Astrocyte of the spinal cord (primary cell): ENCODE results near the gene PLPPR3.
"Not testable (repeated sequence)": the region's sequence is repeated elsewhere in the genome, so short reads cannot be mapped to it uniquely, and the experiment has no call there.

Experiments
- DNase-seq: peaks from one replicate; pipeline ENCODE4 v3.0.0; 2011; ENCODE audit warnings: low read depth, low spot score
- H3K4me3 ChIP-seq: 2 replicates; pipeline ENCODE4 v1.5.1; 2011; ENCODE audit warnings: low read depth, mild to moderate bottlenecking, low read length, moderate library complexity
- CTCF ChIP-seq: IDR thresholded peaks from 2 replicates; pipeline ENCODE4 v1.5.1; 2012; ENCODE audit warnings: low read depth, mild to moderate bottlenecking, low read length, inconsistent platforms
- in situ Hi-C: cut with HindIII; loops from 2 replicates; pipeline ENCODE4 v1.10.0; 2017; ENCODE audit warnings: low sequenced_read_pairs

The PLPPR3 gene

DNA sequence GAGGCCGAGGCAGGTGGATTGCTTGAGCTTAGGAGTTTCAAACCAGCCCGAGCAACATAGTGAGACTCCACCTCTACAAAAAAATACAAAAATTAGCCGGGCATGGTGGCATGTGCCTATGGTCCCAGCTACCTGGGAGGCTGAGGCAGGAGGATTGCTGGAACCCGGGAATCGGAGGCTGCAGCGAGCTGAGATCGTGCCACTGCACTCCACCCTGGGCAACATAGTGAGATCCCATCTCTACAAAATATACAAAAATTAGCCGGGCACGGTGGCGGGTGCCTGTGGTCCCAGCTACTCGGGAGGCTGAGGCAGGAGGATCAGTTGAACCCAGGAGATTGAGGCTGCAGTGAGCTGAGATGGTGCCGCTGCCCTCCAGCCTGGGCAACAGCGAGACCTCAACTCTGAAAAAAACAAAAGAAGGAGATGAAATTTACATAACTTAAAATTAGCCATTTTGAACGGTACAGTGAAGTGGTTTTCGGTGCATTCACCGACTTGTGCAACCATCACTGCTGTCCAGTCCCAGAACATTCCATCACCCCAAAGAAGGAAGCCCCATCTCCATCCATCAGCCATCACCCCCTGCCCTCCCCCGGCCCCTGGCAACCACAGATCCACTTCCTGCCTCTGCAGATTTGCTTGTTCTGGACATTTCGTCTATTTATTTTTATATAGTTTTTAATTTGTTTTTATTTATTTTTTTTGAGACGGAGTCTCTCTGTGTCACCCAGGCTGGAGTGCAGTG, 4.3 kb upstream of the PLPPR3 start:
- no peak overlapping the region for H3K4me3 ChIP-seq
- in situ Hi-C loops = no loop called here
- TF ChIP-seq CTCF = no peak
- no peak for DNase-seq

- no peak for TF ChIP-seq CTCF
- in situ Hi-C loops = no loop called here
- DNase-seq = no peak
- H3K4me3 ChIP-seq = no peak overlapping the region
Observed at GRCh38 chr19:824885-825284, 3.1 kb upstream of the PLPPR3 start.

DNA sequence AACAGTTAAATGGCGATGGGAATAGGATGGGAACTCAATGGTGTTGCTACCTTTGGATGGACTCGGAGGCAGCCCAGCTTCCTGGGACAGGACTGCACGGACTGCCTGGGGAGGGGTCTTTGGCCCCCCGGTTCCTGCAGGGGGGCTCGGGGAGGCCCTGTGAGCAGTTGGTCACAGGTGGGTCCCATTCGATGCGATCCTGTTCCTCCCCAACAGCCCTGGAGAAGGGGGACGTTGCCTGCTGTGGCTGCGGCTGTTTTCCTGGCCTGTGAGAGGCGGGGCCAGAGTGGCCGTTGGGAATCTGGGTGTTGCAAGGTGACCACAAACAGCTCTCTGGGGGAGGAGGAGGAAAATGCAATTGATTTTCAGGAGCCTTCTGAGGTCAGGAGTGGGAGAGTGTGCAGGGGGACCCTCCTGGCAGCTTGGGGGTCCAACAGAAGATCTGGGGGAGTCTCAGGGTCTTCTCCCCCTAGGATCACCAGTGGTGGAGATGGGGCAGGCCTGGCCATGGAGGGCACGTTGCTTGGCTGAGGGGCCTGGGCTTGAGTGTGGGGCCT, 1.9 kb upstream of the PLPPR3 start:
- H3K4me3 ChIP-seq = no peak overlapping the region
- no peak for DNase-seq
- no peak for TF ChIP-seq CTCF
- in situ Hi-C loops = no loop called here

DNA sequence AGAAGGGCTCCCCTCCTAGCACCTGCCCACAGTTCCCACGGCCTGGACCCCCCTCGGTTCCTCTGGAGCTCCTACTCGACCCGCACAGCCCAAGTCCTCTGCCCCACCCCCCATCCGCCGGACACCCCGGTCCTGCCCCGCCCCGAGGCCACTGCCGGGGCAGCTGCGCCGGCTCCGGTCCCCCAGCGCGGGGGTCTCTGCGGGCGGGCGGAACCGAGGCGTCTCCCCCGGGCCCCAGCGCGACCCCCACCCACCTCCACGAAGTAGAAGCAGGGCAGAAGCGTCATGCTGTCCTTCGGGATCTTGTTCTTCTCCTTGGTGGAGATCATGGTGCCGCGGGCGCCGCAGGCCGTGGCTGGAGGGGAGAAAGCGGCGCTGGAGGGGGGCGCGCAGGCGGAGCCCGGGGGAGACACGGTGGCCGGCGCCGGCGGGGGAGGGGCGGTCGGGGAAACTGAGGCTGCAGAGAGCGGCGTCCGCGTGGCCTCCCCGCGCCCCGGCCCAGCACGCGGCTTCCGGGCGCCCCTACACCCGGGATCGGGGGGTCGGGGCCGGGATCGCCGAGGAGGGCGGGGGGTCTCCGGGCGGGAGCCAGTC, 427 bp downstream of the PLPPR3 start:
- no peak for DNase-seq
- in situ Hi-C loops = no loop called here
- H3K4me3 ChIP-seq = peak overlapping the region; percentile 17
- TF ChIP-seq CTCF = no peak

DNA sequence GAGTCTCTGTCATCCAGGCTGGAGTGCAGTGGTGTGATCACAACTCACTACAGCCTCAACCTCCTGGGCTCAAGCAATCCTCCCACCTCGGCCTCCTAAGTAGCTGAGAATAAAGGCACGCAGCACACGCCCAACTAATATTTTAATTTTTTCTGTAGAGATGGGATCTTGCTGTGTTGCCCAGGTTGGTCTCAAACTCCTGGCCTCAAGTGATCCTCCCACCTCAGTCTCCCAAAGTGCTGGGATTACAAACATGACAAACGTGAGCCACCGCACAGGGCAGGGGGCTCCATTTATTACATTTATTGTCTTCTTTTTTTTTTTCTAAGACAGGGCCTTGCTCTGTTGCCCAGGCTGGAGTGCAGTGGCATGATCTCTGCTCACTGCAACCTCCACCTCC, 1.5 kb downstream of the PLPPR3 start:
- H3K4me3 ChIP-seq, in situ Hi-C loops, DNase-seq: not testable (repeated sequence)

- H3K4me3 ChIP-seq = no peak overlapping the region
- no peak for TF ChIP-seq CTCF
- DNase-seq = no peak
- in situ Hi-C loops = no loop called here
Observed at GRCh38 chr19:816500-816857, 5.3 kb downstream of the PLPPR3 start.

- in situ Hi-C loops = no loop called here
- no peak for DNase-seq
- TF ChIP-seq CTCF = no peak
- H3K4me3 ChIP-seq = no peak overlapping the region
Observed at GRCh38 chr19:815775-816499, 5.8 kb downstream of the PLPPR3 start.
